Activated T-cell treated with anti-CD3 and anti-CD28 coated beads, Interleukin-2, amount 50 U/mL, for 48 hours (primary cell): Measurements from ENCODE around the gene PYURF.
A peak's percentile ranks its signal among the peaks of the same experiment; 100 is the strongest.

Source experiments
- DNase-seq, 2 experiments: peaks; one replicate each; pipeline ENCODE4 v3.0.0-alpha.2; 2020

PYURF gene

GRCh38 chr4:88523325-88524129, at the start of gene PYURF:
Gene PYURF (minus strand): TSS chr4:88523776. CDS start chr4:88523700, 76 bp downstream.
- DNase-seq, result peak; percentile 89 to 91

- DNase-seq, result no peak
Observed at GRCh38 chr4:88570001-88570400, 46.4 kb upstream of the PYURF start.

- no peak for DNase-seq
Observed at GRCh38 chr4:88567591-88567990, 44.0 kb upstream of the PYURF start.

- no peak for DNase-seq
Observed at GRCh38 chr4:88549815-88550214, 26.2 kb upstream of the PYURF start.

GRCh38 chr4:88539322-88540068, 15.9 kb upstream of the PYURF start:
- DNase-seq, result peak; percentile 84 to 85

- no peak for DNase-seq
Observed at GRCh38 chr4:88537709-88538108, 14.1 kb upstream of the PYURF start.

GRCh38 chr4:88535090-88535755, 11.6 kb upstream of the PYURF start:
- DNase-seq, result peak; percentile 39 to 50

- DNase-seq, result no peak
Observed at GRCh38 chr4:88533937-88534750, 10.6 kb upstream of the PYURF start.

GRCh38 chr4:88533088-88533790, 9.7 kb upstream of the PYURF start:
- no peak for DNase-seq

- no peak for DNase-seq
Observed at GRCh38 chr4:88531549-88531948, 8.0 kb upstream of the PYURF start.

- DNase-seq, result no peak
Observed at GRCh38 chr4:88528861-88529260, 5.3 kb upstream of the PYURF start.

- DNase-seq, result no peak
Observed at GRCh38 chr4:88527787-88528186, 4.2 kb upstream of the PYURF start.

- no peak for DNase-seq
Observed at GRCh38 chr4:88526221-88526815, 2.7 kb upstream of the PYURF start.

GRCh38 chr4:88524171-88524570, 595 bp upstream of the PYURF start:
- no peak for DNase-seq

- peak; percentile 52 to 55 for DNase-seq
Observed at GRCh38 chr4:88522702-88523324, 763 bp downstream of the PYURF start.

- no peak for DNase-seq
Observed at GRCh38 chr4:88518911-88519310, 4.7 kb downstream of the PYURF start.

GRCh38 chr4:88517825-88518224, 5.8 kb downstream of the PYURF start:
- no peak for DNase-seq

GRCh38 chr4:88516746-88517145, 6.8 kb downstream of the PYURF start:
- DNase-seq, result no peak

- no peak for DNase-seq
Observed at GRCh38 chr4:88514557-88515511, 8.7 kb downstream of the PYURF start.

GRCh38 chr4:88511236-88511635, 12.3 kb downstream of the PYURF start:
- no peak for DNase-seq
